ENCODE data around the gene B3GALT6. TPM values are rescaled to one million over a fixed set of nuclear protein-coding genes. Genes with fewer than 3 reads are reported as not detected.
A peak's percentile ranks its signal among the peaks of the same experiment; 100 is the strongest.

Gene B3GALT6
- total and polyA plus RNA-seq, 2 experiments from 2014 or later: 5.5 to 26.5 TPM

DNA sequence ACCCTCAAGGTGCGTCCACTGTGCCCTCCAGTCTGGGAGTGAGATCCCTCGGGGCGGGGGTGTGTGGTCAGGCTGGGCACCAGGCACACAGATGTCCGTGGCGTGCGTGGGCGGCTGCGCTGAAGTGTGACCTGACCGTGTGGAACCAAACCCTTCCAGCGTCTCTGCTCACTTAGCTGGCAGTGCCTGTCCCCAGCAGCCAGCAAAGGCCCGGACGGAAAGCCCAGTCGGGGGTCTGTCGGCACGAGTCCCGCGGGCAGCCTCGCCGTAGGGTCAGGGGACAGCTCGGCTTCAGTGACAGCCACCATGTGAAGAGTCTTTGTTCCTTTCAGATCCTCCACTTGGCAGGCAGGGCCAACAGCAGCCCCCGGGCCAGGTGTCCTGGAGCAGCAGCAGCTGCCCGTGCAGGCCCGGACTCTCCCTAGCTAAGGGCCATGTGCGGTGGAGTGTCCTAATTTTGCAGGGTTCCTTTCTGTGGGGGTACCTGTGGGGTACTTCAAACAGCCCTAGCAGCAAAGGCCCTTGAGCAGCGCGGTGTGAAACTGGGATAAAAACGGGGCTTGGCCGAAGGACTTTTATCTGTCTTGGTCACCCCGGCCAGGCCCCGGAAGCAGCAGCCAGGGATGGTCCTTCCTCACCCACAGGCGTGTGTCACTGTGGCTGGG lies 46.8 kb upstream of the B3GALT6 start:
- Histone ChIP-seq H3K27ac (ENCODE audit: low read depth) (no peak overlapping the region), H3K4me2 (no peak overlapping the region), H2AFZ (no peak overlapping the region), H3K4me3 (no peak overlapping the region), H3K36me3 (ENCODE audit: insufficient read depth) (no peaks in the 10 kb centered on the region), H3K79me2 (replicated peaks; ENCODE audit: insufficient read depth) (no peaks in the 10 kb centered on the region), H3K9me2 (ENCODE audit: insufficient read depth) (no peaks in the 10 kb centered on the region), H3K4me1 (ENCODE audit: insufficient read depth) (no peaks in the 10 kb centered on the region), H3F3A (replicated peaks; ENCODE audit: low read depth) (no peaks in the 10 kb centered on the region), H3K27me3 (ENCODE audit: insufficient read depth) (no peaks in the 10 kb centered on the region), H4K20me1 (replicated peaks; ENCODE audit: insufficient read depth) (no peaks in the 10 kb centered on the region)
- no peak overlapping the region for H3K27ac Mint-ChIP-seq
- ATAC-seq (no peak), DNase-seq (ENCODE audit: low spot score) (peak; percentile 1)
- H3K4me1 Mint-ChIP-seq: no peaks in the 10 kb centered on the region
- TF ChIP-seq JUNB (IDR thresholded peaks at IDR 0.05; ENCODE audit: unreplicated experiment) (no peak), ZNF331 (CRISPR knock-in tag; IDR thresholded peaks at IDR 0.05; ENCODE audit: low read depth) (no peak), POLR2AphosphoS5 (IDR thresholded peaks at IDR 0.05; ENCODE audit: low read depth) (no peak), EZH2 (IDR thresholded peaks at IDR 0.05; ENCODE audit: low read depth, unreplicated experiment) (no peak), CREB1 (CRISPR knock-in tag; IDR thresholded peaks at IDR 0.05; ENCODE audit: low read depth) (no peak), EZH2phosphoT487 (IDR thresholded peaks at IDR 0.05; ENCODE audit: unreplicated experiment) (no peak), ZNF114 (CRISPR knock-in tag; IDR thresholded peaks at IDR 0.05) (no peak), STAT1 (IDR thresholded peaks at IDR 0.05; ENCODE audit: unreplicated experiment) (no peak), NANOG (IDR thresholded peaks at IDR 0.05; ENCODE audit: borderline replicate concordance) (no peak)
- TF ChIP-seq, protein P1, sequence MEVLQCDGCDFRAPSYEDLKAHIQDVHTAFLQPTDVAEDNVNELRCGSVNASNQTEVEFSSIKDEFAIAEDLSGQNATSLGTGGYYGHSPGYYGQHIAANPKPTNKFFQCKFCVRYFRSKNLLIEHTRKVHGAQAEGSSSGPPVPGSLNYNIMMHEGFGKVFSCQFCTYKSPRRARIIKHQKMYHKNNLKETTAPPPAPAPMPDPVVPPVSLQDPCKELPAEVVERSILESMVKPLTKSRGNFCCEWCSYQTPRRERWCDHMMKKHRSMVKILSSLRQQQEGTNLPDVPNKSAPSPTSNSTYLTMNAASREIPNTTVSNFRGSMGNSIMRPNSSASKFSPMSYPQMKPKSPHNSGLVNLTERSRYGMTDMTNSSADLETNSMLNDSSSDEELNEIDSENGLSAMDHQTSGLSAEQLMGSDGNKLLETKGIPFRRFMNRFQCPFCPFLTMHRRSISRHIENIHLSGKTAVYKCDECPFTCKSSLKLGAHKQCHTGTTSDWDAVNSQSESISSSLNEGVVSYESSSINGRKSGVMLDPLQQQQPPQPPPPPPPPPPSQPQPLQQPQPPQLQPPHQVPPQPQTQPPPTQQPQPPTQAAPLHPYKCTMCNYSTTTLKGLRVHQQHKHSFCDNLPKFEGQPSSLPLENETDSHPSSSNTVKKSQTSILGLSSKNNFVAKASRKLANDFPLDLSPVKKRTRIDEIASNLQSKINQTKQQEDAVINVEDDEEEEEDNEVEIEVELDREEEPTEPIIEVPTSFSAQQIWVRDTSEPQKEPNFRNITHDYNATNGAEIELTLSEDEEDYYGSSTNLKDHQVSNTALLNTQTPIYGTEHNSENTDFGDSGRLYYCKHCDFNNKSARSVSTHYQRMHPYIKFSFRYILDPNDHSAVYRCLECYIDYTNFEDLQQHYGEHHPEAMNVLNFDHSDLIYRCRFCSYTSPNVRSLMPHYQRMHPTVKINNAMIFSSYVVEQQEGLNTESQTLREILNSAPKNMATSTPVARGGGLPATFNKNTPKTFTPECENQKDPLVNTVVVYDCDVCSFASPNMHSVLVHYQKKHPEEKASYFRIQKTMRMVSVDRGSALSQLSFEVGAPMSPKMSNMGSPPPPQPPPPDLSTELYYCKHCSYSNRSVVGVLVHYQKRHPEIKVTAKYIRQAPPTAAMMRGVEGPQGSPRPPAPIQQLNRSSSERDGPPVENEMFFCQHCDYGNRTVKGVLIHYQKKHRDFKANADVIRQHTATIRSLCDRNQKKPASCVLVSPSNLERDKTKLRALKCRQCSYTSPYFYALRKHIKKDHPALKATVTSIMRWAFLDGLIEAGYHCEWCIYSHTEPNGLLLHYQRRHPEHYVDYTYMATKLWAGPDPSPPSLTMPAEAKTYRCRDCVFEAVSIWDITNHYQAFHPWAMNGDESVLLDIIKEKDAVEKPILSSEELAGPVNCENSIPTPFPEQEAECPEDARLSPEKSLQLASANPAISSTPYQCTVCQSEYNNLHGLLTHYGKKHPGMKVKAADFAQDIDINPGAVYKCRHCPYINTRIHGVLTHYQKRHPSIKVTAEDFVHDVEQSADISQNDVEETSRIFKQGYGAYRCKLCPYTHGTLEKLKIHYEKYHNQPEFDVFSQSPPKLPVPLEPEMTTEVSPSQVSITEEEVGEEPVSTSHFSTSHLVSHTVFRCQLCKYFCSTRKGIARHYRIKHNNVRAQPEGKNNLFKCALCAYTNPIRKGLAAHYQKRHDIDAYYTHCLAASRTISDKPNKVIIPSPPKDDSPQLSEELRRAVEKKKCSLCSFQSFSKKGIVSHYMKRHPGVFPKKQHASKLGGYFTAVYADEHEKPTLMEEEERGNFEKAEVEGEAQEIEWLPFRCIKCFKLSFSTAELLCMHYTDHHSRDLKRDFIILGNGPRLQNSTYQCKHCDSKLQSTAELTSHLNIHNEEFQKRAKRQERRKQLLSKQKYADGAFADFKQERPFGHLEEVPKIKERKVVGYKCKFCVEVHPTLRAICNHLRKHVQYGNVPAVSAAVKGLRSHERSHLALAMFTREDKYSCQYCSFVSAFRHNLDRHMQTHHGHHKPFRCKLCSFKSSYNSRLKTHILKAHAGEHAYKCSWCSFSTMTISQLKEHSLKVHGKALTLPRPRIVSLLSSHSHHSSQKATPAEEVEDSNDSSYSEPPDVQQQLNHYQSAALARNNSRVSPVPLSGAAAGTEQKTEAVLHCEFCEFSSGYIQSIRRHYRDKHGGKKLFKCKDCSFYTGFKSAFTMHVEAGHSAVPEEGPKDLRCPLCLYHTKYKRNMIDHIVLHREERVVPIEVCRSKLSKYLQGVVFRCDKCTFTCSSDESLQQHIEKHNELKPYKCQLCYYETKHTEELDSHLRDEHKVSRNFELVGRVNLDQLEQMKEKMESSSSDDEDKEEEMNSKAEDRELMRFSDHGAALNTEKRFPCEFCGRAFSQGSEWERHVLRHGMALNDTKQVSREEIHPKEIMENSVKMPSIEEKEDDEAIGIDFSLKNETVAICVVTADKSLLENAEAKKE (CRISPR knock-in tag; IDR thresholded peaks at IDR 0.05): no peak
- TF ChIP-seq, protein P2, sequence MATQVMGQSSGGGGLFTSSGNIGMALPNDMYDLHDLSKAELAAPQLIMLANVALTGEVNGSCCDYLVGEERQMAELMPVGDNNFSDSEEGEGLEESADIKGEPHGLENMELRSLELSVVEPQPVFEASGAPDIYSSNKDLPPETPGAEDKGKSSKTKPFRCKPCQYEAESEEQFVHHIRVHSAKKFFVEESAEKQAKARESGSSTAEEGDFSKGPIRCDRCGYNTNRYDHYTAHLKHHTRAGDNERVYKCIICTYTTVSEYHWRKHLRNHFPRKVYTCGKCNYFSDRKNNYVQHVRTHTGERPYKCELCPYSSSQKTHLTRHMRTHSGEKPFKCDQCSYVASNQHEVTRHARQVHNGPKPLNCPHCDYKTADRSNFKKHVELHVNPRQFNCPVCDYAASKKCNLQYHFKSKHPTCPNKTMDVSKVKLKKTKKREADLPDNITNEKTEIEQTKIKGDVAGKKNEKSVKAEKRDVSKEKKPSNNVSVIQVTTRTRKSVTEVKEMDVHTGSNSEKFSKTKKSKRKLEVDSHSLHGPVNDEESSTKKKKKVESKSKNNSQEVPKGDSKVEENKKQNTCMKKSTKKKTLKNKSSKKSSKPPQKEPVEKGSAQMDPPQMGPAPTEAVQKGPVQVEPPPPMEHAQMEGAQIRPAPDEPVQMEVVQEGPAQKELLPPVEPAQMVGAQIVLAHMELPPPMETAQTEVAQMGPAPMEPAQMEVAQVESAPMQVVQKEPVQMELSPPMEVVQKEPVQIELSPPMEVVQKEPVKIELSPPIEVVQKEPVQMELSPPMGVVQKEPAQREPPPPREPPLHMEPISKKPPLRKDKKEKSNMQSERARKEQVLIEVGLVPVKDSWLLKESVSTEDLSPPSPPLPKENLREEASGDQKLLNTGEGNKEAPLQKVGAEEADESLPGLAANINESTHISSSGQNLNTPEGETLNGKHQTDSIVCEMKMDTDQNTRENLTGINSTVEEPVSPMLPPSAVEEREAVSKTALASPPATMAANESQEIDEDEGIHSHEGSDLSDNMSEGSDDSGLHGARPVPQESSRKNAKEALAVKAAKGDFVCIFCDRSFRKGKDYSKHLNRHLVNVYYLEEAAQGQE (IDR thresholded peaks at IDR 0.05; ENCODE audit: unreplicated experiment): no peak
- TF ChIP-seq, protein P3, sequence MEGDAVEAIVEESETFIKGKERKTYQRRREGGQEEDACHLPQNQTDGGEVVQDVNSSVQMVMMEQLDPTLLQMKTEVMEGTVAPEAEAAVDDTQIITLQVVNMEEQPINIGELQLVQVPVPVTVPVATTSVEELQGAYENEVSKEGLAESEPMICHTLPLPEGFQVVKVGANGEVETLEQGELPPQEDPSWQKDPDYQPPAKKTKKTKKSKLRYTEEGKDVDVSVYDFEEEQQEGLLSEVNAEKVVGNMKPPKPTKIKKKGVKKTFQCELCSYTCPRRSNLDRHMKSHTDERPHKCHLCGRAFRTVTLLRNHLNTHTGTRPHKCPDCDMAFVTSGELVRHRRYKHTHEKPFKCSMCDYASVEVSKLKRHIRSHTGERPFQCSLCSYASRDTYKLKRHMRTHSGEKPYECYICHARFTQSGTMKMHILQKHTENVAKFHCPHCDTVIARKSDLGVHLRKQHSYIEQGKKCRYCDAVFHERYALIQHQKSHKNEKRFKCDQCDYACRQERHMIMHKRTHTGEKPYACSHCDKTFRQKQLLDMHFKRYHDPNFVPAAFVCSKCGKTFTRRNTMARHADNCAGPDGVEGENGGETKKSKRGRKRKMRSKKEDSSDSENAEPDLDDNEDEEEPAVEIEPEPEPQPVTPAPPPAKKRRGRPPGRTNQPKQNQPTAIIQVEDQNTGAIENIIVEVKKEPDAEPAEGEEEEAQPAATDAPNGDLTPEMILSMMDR (conservative IDR thresholded peaks at IDR 0.05; ENCODE audit: low read depth in 2 of 2): no peak
- TF ChIP-seq, protein P4, sequence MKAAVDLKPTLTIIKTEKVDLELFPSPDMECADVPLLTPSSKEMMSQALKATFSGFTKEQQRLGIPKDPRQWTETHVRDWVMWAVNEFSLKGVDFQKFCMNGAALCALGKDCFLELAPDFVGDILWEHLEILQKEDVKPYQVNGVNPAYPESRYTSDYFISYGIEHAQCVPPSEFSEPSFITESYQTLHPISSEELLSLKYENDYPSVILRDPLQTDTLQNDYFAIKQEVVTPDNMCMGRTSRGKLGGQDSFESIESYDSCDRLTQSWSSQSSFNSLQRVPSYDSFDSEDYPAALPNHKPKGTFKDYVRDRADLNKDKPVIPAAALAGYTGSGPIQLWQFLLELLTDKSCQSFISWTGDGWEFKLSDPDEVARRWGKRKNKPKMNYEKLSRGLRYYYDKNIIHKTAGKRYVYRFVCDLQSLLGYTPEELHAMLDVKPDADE (IDR thresholded peaks at IDR 0.05): no peak
- peaks cover 5% of the 10 kb centered on the region for H3K27me3 Mint-ChIP-seq (ENCODE audit: insufficient read depth, low read depth, poor library complexity)
- H3K4me3 Mint-ChIP-seq: no peak overlapping the region; the same call in 2 of the 3 replicates
- no peaks in the 10 kb centered on the region for H3K36me3 Mint-ChIP-seq (ENCODE audit: low read depth)
- H3K9me3 Mint-ChIP-seq: peaks cover 4% of the 10 kb centered on the region

Measured in GM23338 (cell line).